ENCODE measurements around the gene BCAN. TPM values are rescaled to one million over a fixed set of nuclear protein-coding genes. Genes with fewer than 3 reads are reported as not detected.

Gene BCAN
- total RNA-seq, 4 donors from 2014 or later = 0.45 to 1.0 (median 0.99) TPM; not detected in 1

GRCh38 chr1:156667610-156667967 lies 25.7 kb downstream of the BCAN start:
- H3K9me3 ChIP-seq = no peaks in the 10 kb centered on the region
- DNase-seq (ENCODE audit: extremely low spot score) = no peak
- H3K4me1 ChIP-seq = peaks cover 85 to 92% (median 88%) of the 10 kb centered on the region in 4 donors
- WGBS = 39% methylated on average over 5 of the region's 5 CpGs
- peaks cover 0 to 25% (median 6%) of the 10 kb centered on the region in 4 donors for H3K36me3 ChIP-seq
- intact Hi-C loops (cut with DNase I) = no loop called here
- no peaks in the 10 kb centered on the region for H3K27me3 ChIP-seq
- no peak overlapping the region for H3K4me3 ChIP-seq
- TF ChIP-seq POLR2A (IDR thresholded peaks at IDR 0.05; ENCODE audit: low read depth) = no peak
- TF ChIP-seq POLR2AphosphoS5 (IDR thresholded peaks at IDR 0.05) = peak in 1 of 2 donors; percentile 27
- H3K27ac ChIP-seq (replicated peaks in 1 of 4) = peak overlapping the region; percentile 78 to 85 (median 82)

- WGBS = 61% methylated on average over 7 of the region's 9 CpGs
- no peak for DNase-seq (ENCODE audit: extremely low spot score)
- Histone ChIP-seq H3K27ac (replicated peaks in 1 of 4) (peak overlapping the region; percentile 78 to 85 (median 82)), H3K27me3 (no peaks in the 10 kb centered on the region), H3K4me1 (peaks cover 80 to 86% (median 83%) of the 10 kb centered on the region in 4 donors), H3K9me3 (no peaks in the 10 kb centered on the region), H3K4me3 (no peak overlapping the region), H3K36me3 (peaks cover 0 to 30% (median 11%) of the 10 kb centered on the region in 4 donors)
- intact Hi-C loops (cut with DNase I) = no loop called here
- TF ChIP-seq CTCF (IDR thresholded peaks at IDR 0.05) (no peak), POLR2A (IDR thresholded peaks at IDR 0.05; ENCODE audit: low read depth) (no peak), EP300 (IDR thresholded peaks at IDR 0.05) (no peak), POLR2AphosphoS5 (IDR thresholded peaks at IDR 0.05) (no peak)
Observed at GRCh38 chr1:156667968-156668709, 26.2 kb downstream of the BCAN start.

- no peak overlapping the region for H3K4me3 ChIP-seq
- H3K36me3 ChIP-seq = peaks cover 0 to 38% (median 15%) of the 10 kb centered on the region in 4 donors
- H3K4me1 ChIP-seq = peaks cover 80 to 84% (median 82%) of the 10 kb centered on the region in 4 donors
- no peaks in the 10 kb centered on the region for H3K9me3 ChIP-seq
- intact Hi-C loops (cut with DNase I) = no loop called here
- DNase-seq (ENCODE audit: extremely low spot score) = no peak
- TF ChIP-seq CTCF (IDR thresholded peaks at IDR 0.05) (no peak), EP300 (IDR thresholded peaks at IDR 0.05) (no peak)
- H3K27me3 ChIP-seq = no peaks in the 10 kb centered on the region
- WGBS = 89% methylated on average over 11 of the region's 17 CpGs
- peak overlapping the region; percentile 78 to 85 (median 82) for H3K27ac ChIP-seq (replicated peaks in 1 of 4)
Observed at GRCh38 chr1:156668801-156669637, 27.1 kb downstream of the BCAN start.

GRCh38 chr1:156669794-156670193 lies 27.9 kb downstream of the BCAN start:
- intact Hi-C loops (cut with DNase I) = no loop called here
- Histone ChIP-seq H3K4me3 (no peak overlapping the region), H3K36me3 (peaks cover 0 to 45% (median 15%) of the 10 kb centered on the region in 4 donors), H3K9me3 (no peaks in the 10 kb centered on the region), H3K27me3 (no peaks in the 10 kb centered on the region), H3K4me1 (peaks cover 80 to 84% (median 82%) of the 10 kb centered on the region in 4 donors), H3K27ac (replicated peaks in 1 of 4) (peak overlapping the region; percentile 78 to 85 (median 82))
- WGBS = 70% methylated on average over 5 of the region's 5 CpGs
- DNase-seq (ENCODE audit: extremely low spot score) = no peak
- no peak for TF ChIP-seq CTCF (IDR thresholded peaks at IDR 0.05)
- no peak for TF ChIP-seq POLR2AphosphoS5 (IDR thresholded peaks at IDR 0.05)

- Histone ChIP-seq H3K27me3 (no peaks in the 10 kb centered on the region), H3K4me3 (no peak overlapping the region), H3K4me1 (peaks cover 80 to 84% (median 82%) of the 10 kb centered on the region in 4 donors), H3K27ac (replicated peaks in 1 of 4) (peak overlapping the region; percentile 78 to 85 (median 82)), H3K36me3 (peaks cover 0 to 50% (median 15%) of the 10 kb centered on the region in 4 donors), H3K9me3 (no peaks in the 10 kb centered on the region)
- intact Hi-C loops (cut with DNase I) = no loop called here
- TF ChIP-seq POLR2A (IDR thresholded peaks at IDR 0.05; ENCODE audit: low read depth) (no peak), POLR2AphosphoS5 (IDR thresholded peaks at IDR 0.05) (no peak), EP300 (IDR thresholded peaks at IDR 0.05) (no peak), CTCF (IDR thresholded peaks at IDR 0.05) (no peak)
- no peak for DNase-seq (ENCODE audit: extremely low spot score)
- 85% methylated on average over 6 of the region's 6 CpGs for WGBS
Observed at GRCh38 chr1:156670359-156670758, 28.4 kb downstream of the BCAN start.
